ENCODE results near the gene ZNF2.
"Not testable (repeated sequence)": the region's sequence is repeated elsewhere in the genome, so short reads cannot be mapped to it uniquely, and the experiment has no call there.

ZNF2 gene

GRCh38 chr2:95171902-95172301 is 6.3 kb downstream of the ZNF2 start:
- no peaks in the 10 kb centered on the region for H3K4me1 ChIP-seq (ENCODE audit: insufficient read depth, low read length)
- H3K9me3 ChIP-seq (ENCODE audit: low read length) = peaks cover 3% of the 10 kb centered on the region
- H2AFZ ChIP-seq (ENCODE audit: low read depth, low read length) = no peak overlapping the region
- H3K4me3 ChIP-seq (ENCODE audit: low read length) = no peak overlapping the region
- no peaks in the 10 kb centered on the region for H3K27me3 ChIP-seq (ENCODE audit: insufficient read depth, low read length)
- H3K36me3 ChIP-seq (ENCODE audit: insufficient read depth, low read length) = no peaks in the 10 kb centered on the region

- H3K4me3 ChIP-seq (ENCODE audit: low read length) = no peak overlapping the region
- no peaks in the 10 kb centered on the region for H3K27me3 ChIP-seq (ENCODE audit: insufficient read depth, low read length)
- no peaks in the 10 kb centered on the region for H3K4me1 ChIP-seq (ENCODE audit: insufficient read depth, low read length)
- H2AFZ ChIP-seq (ENCODE audit: low read depth, low read length) = no peak overlapping the region
- H3K36me3 ChIP-seq (ENCODE audit: insufficient read depth, low read length) = peaks cover 4% of the 10 kb centered on the region
- peaks cover 3% of the 10 kb centered on the region for H3K9me3 ChIP-seq (ENCODE audit: low read length)
Measured at GRCh38 chr2:95174031-95174542, 8.5 kb downstream of the ZNF2 start.

DNA sequence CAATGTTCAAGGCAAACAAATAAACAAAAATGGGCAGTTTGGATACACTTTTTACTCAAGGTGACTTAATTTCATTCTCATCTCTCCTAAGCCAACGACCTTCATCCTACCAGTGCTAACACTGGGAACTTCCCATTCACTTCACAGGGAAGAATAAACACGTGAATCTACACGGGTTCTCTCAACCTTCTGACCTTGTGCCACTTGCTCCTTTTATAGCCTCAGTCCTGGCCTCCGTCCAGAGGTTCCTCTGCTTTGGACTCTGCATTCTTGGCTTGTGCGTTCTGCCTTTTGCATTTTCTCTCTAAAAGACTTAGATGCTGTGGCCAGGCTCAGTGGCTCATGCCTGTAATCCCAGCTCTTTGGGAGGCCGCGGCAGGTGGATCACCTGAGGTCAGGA is 13.8 kb downstream of the ZNF2 start:
- peaks cover 42% of the 10 kb centered on the region for H3K36me3 ChIP-seq (ENCODE audit: insufficient read depth, low read length)
- no peaks in the 10 kb centered on the region for H3K27me3 ChIP-seq (ENCODE audit: insufficient read depth, low read length)
- peaks cover 12% of the 10 kb centered on the region for H3K9me3 ChIP-seq (ENCODE audit: low read length)

DNA sequence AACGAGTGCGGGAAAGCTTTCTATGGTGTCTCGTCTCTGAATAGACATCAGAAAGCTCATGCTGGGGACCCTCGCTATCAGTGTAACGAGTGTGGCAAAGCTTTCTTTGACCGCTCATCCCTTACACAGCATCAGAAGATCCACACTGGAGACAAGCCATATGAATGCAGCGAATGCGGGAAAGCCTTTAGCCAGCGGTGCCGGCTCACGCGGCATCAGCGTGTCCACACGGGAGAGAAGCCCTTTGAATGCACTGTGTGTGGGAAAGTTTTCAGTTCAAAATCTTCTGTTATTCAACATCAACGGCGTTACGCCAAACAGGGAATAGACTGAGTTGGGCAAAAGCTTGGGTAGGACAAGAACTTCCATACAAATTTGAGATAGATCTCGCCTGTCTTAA is 16.2 kb downstream of the ZNF2 start:
- H3K9me3 ChIP-seq (ENCODE audit: low read length) = peaks cover 12% of the 10 kb centered on the region

More for the DNA sequence above, 13.8 kb downstream of the ZNF2 start:
- no peak overlapping the region for H3K4me3 ChIP-seq (ENCODE audit: low read length)
- no peaks in the 10 kb centered on the region for H3K4me1 ChIP-seq (ENCODE audit: insufficient read depth, low read length)
- H2AFZ ChIP-seq (ENCODE audit: low read depth, low read length) = no peak overlapping the region

DNA sequence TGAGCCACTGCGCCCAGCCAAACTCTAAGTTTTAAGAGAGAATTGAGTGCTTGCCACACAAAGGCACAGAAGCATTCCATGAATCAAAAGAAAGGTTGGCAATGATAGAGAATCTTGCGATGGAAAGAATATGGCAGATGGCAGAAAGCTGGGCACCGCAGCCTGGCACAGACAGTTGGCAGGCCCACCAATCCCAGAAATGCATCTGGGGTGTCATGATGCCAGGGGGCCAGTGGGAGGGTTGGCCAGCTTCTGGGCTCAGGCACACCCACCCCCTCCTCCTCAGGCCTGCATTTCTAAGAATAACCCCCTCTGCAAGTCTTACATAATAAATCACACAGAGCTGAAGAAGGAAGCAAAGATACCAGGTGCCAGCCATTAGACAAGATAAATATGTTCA is 19.6 kb downstream of the ZNF2 start:
- Histone ChIP-seq H3K36me3 (ENCODE audit: insufficient read depth, low read length) (peaks cover 29% of the 10 kb centered on the region), H3K9me3 (ENCODE audit: low read length) (peaks cover 14% of the 10 kb centered on the region), H3K27me3 (ENCODE audit: insufficient read depth, low read length) (no peaks in the 10 kb centered on the region), H3K4me3 (ENCODE audit: low read length) (no peak overlapping the region), H2AFZ (ENCODE audit: low read depth, low read length) (no peak overlapping the region), H3K4me1 (ENCODE audit: insufficient read depth, low read length) (no peaks in the 10 kb centered on the region)

More for the DNA sequence above, 16.2 kb downstream of the ZNF2 start:
- Histone ChIP-seq H3K36me3 (ENCODE audit: insufficient read depth, low read length) (peaks cover 42% of the 10 kb centered on the region), H3K4me3 (ENCODE audit: low read length) (no peak overlapping the region), H3K27me3 (ENCODE audit: insufficient read depth, low read length) (no peaks in the 10 kb centered on the region), H2AFZ (ENCODE audit: low read depth, low read length) (no peak overlapping the region), H3K4me1 (ENCODE audit: insufficient read depth, low read length) (no peaks in the 10 kb centered on the region)

- Histone ChIP-seq H3K4me3 (ENCODE audit: low read length) (no peak overlapping the region), H3K9me3 (ENCODE audit: low read length) (peaks cover 14% of the 10 kb centered on the region), H3K36me3 (ENCODE audit: insufficient read depth, low read length) (peaks cover 23% of the 10 kb centered on the region), H3K4me1 (ENCODE audit: insufficient read depth, low read length) (no peaks in the 10 kb centered on the region), H3K27me3 (ENCODE audit: insufficient read depth, low read length) (no peaks in the 10 kb centered on the region), H2AFZ (ENCODE audit: low read depth, low read length) (no peak overlapping the region)
Measured at GRCh38 chr2:95185973-95186372, 20.4 kb downstream of the ZNF2 start.

GRCh38 chr2:95192956-95193355 is 27.3 kb downstream of the ZNF2 start:
- not testable (repeated sequence) for H2AFZ ChIP-seq (ENCODE audit: low read depth, low read length); H3K4me3 ChIP-seq (ENCODE audit: low read length); H3K4me1 ChIP-seq (ENCODE audit: insufficient read depth, low read length); H3K9me3 ChIP-seq (ENCODE audit: low read length); H3K27me3 ChIP-seq (ENCODE audit: insufficient read depth, low read length); H3K36me3 ChIP-seq (ENCODE audit: insufficient read depth, low read length)

DNA sequence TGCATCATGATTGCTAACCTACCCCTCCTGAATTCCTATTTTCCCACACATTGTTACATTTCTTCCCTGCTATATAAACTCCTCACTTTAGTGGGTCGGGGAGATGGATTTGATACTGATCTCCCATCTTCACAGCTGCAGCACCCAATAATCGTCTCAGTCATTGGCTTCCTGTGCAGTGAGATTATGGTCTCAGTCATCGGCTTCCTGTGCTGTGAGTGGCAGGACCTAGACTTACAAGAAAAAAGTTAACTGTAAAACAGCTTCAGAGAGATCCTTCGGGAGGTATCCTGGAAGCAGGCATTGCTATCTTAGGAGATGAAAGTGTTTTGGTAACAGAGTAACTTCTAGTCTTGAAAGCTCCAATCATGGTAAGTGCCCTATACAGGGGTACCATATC is 38.3 kb downstream of the ZNF2 start:
- Histone ChIP-seq H2AFZ (ENCODE audit: low read depth, low read length) (no peak overlapping the region), H3K9me3 (ENCODE audit: low read length) (peaks cover 12% of the 10 kb centered on the region), H3K4me3 (ENCODE audit: low read length) (no peak overlapping the region), H3K4me1 (ENCODE audit: insufficient read depth, low read length) (peaks cover 4% of the 10 kb centered on the region), H3K36me3 (ENCODE audit: insufficient read depth, low read length) (peaks cover 6% of the 10 kb centered on the region), H3K27me3 (ENCODE audit: insufficient read depth, low read length) (no peaks in the 10 kb centered on the region)

- H3K4me1 ChIP-seq (ENCODE audit: insufficient read depth, low read length) = peaks cover 4% of the 10 kb centered on the region
- H3K27me3 ChIP-seq (ENCODE audit: insufficient read depth, low read length) = no peaks in the 10 kb centered on the region
- H3K4me3 ChIP-seq (ENCODE audit: low read length) = no peak overlapping the region
- H3K36me3 ChIP-seq (ENCODE audit: insufficient read depth, low read length) = peaks cover 11% of the 10 kb centered on the region
- H3K9me3 ChIP-seq (ENCODE audit: low read length) = peaks cover 16% of the 10 kb centered on the region
- H2AFZ ChIP-seq (ENCODE audit: low read depth, low read length) = no peak overlapping the region
Measured at GRCh38 chr2:95204396-95204795, 38.8 kb downstream of the ZNF2 start.

DNA sequence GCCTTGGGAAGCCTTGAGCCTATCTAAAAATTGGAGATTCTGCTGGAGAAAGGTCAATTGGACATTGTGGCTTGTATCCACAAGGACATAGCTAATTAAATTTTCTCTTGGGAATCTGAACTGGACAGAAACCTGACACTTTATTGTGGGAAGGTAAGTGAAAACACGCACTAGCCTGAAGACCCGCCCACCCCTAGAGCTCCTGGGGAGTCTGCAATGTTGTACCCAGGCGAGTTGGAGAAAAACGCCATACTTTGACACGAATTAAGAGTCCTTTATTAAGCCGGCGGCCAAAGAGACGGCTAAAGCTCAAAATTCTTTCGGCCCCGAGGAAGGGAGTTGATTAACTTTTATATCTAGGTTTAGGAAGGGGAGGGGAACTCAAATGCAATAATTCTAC is 40.5 kb downstream of the ZNF2 start:
- H3K4me3 ChIP-seq (ENCODE audit: low read length) = peak overlapping the region; percentile 81
- peak overlapping the region; percentile 95 for H2AFZ ChIP-seq (ENCODE audit: low read depth, low read length)
- H3K4me1 ChIP-seq (ENCODE audit: insufficient read depth, low read length) = peaks cover 4% of the 10 kb centered on the region
- H3K9me3 ChIP-seq (ENCODE audit: low read length) = peaks cover 24% of the 10 kb centered on the region
- peaks cover 21% of the 10 kb centered on the region for H3K36me3 ChIP-seq (ENCODE audit: insufficient read depth, low read length)
- no peaks in the 10 kb centered on the region for H3K27me3 ChIP-seq (ENCODE audit: insufficient read depth, low read length)

- peaks cover 35% of the 10 kb centered on the region for H3K9me3 ChIP-seq (ENCODE audit: low read length)
- H3K36me3 ChIP-seq (ENCODE audit: insufficient read depth, low read length) = peaks cover 33% of the 10 kb centered on the region
Measured at GRCh38 chr2:95207111-95207961, 41.7 kb downstream of the ZNF2 start, which contains the start of gene ZNF892. TSS of gene ZNF892 (plus strand) at chr2:95207521. CDS start at chr2:95207816, 295 bp downstream.

GRCh38 chr2:95208106-95208505 is 42.5 kb downstream of the ZNF2 start:
- no peaks in the 10 kb centered on the region for H3K27me3 ChIP-seq (ENCODE audit: insufficient read depth, low read length)
- peaks cover 4% of the 10 kb centered on the region for H3K4me1 ChIP-seq (ENCODE audit: insufficient read depth, low read length)
- peaks cover 43% of the 10 kb centered on the region for H3K9me3 ChIP-seq (ENCODE audit: low read length)
- H3K4me3 ChIP-seq (ENCODE audit: low read length) = peak overlapping the region; percentile 81
- H3K36me3 ChIP-seq (ENCODE audit: insufficient read depth, low read length) = peaks cover 41% of the 10 kb centered on the region
- H2AFZ ChIP-seq (ENCODE audit: low read depth, low read length) = peak overlapping the region; percentile 95

More at GRCh38 chr2:95207111-95207961, 41.7 kb downstream of the ZNF2 start, which contains the start of gene ZNF892:
- Histone ChIP-seq H2AFZ (ENCODE audit: low read depth, low read length) (peak within 1 kb of the TSS; percentile 95), H3K4me1 (ENCODE audit: insufficient read depth, low read length) (peaks cover 4% of the 10 kb centered on the region), H3K4me3 (ENCODE audit: low read length) (peak within 1 kb of the TSS; percentile 81), H3K27me3 (ENCODE audit: insufficient read depth, low read length) (no peaks in the 10 kb centered on the region)

DNA sequence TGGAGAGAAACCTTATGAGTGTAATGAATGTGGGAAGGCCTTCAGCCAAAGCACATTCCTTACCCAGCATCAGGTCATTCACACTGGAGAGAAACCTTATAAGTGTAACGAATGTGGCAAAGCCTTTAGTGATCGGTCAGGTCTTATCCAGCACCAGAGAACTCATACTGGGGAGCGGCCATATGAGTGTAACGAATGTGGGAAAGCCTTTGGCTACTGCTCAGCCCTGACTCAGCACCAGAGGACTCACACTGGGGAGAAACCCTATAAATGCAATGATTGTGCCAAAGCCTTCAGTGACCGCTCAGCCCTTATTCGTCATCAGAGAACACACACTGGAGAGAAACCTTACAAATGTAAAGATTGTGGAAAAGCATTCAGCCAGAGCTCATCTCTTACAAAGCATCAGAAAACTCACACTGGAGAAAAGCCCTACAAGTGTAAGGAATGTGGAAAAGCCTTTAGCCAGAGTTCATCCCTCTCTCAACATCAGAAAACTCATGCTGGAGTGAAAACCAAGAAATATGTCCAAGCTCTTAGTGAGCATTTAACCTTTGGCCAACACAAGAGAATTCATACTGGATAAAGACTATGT is 49.5 kb downstream of the ZNF2 start:
- Histone ChIP-seq H3K36me3 (ENCODE audit: insufficient read depth, low read length) (peaks cover 85% of the 10 kb centered on the region), H3K4me1 (ENCODE audit: insufficient read depth, low read length) (no peaks in the 10 kb centered on the region), H3K27me3 (ENCODE audit: insufficient read depth, low read length) (no peaks in the 10 kb centered on the region), H3K4me3 (ENCODE audit: low read length) (no peak overlapping the region), H3K9me3 (ENCODE audit: low read length) (peaks cover 88% of the 10 kb centered on the region), H2AFZ (ENCODE audit: low read depth, low read length) (no peak overlapping the region)
